ENCODE results near the gene ADTRP. TPM values are rescaled to one million over a fixed set of nuclear protein-coding genes. Genes with fewer than 3 reads are reported as not detected.
A peak's percentile ranks its signal among the peaks of the same experiment; 100 is the strongest.

The ADTRP gene, protein sequence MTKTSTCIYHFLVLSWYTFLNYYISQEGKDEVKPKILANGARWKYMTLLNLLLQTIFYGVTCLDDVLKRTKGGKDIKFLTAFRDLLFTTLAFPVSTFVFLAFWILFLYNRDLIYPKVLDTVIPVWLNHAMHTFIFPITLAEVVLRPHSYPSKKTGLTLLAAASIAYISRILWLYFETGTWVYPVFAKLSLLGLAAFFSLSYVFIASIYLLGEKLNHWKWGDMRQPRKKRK
- not detected in 2 replicates for total RNA-seq (2014; rRNA removed; shearing (Covaris generic))
- total RNA-seq (2022) = not detected in 2 replicates
- Bru-seq, nascent RNA = percentile 4 among the genes with signal in this experiment
- BruChase-seq, experiment 1, labeled RNA remaining after a 6-hour chase = percentile 7 among the genes with signal in this experiment
- BruChase-seq, experiment 2, labeled RNA remaining after a 2-hour chase = percentile 7 among the genes with signal in this experiment
- long read RNA-seq = 0 reads

DNA sequence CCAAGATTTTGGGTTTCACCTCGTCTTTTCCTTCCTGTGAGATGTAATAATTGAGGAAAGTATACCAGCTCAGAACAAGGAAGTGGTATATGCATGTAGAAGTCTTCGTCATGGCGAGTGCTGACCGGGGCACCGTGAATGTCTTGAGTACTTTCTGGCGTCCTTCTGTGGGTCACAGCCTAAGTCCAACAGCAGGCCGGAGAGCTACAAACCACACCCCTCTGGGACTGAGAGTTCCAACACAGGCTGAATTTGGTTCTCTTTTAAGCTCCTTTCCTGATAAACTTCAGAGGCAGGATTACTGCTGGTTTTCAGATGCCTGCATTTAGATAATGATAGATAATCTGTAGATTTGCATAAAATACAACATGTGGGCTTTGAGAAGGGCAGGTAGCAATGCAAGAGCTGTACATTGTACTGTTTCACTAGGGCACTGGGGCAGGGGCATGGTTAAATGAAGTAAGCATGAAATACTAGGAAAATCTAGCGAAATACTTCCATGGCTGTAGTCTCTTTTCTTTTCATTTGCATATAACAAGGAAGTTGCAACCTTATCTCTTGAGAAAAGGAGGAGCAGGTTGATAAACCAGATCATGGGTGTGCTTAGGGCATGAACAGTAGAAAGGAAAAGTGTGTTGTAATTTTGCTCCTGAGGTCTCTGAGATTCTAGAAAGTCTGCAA, at the start of gene ADTRP:
Gene ADTRP, minus strand, starts transcription at position 156 of the 681 bp plus-strand sequence. Its CDS starts 44 bp downstream, at position 112.
- intact Hi-C loops (cut with micrococcal nuclease; ENCODE audit: unreplicated experiment) = no loop called here
- H3K4me2 ChIP-seq (ENCODE audit: low read length) = no peak within 1 kb of the TSS
- H3K27ac ChIP-seq (ENCODE audit: low read depth, low read length, poor library complexity, severe bottlenecking) = no peak within 1 kb of the TSS
- no peaks in the 10 kb centered on the region for H3K36me3 ChIP-seq (ENCODE audit: insufficient read depth, low read length)
- POLR2A ChIA-PET = no interaction called here
- no peaks in the 10 kb centered on the region for H3K9me2 ChIP-seq (ENCODE audit: insufficient read depth, low read length)
- H3K9me3 ChIP-seq (ENCODE audit: low read length) = no peaks in the 10 kb centered on the region
- no peaks in the 10 kb centered on the region for H3K4me1 ChIP-seq (ENCODE audit: insufficient read depth, low read length, poor library complexity, severe bottlenecking)
- no peaks in the 10 kb centered on the region for H4K20me1 ChIP-seq (ENCODE audit: insufficient read depth, low read length)
- TF ChIP-seq, protein P1, sequence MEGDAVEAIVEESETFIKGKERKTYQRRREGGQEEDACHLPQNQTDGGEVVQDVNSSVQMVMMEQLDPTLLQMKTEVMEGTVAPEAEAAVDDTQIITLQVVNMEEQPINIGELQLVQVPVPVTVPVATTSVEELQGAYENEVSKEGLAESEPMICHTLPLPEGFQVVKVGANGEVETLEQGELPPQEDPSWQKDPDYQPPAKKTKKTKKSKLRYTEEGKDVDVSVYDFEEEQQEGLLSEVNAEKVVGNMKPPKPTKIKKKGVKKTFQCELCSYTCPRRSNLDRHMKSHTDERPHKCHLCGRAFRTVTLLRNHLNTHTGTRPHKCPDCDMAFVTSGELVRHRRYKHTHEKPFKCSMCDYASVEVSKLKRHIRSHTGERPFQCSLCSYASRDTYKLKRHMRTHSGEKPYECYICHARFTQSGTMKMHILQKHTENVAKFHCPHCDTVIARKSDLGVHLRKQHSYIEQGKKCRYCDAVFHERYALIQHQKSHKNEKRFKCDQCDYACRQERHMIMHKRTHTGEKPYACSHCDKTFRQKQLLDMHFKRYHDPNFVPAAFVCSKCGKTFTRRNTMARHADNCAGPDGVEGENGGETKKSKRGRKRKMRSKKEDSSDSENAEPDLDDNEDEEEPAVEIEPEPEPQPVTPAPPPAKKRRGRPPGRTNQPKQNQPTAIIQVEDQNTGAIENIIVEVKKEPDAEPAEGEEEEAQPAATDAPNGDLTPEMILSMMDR (conservative IDR thresholded peaks at IDR 0.05; ENCODE audit: low read length) = no peak
- no peak for TF ChIP-seq EZH2phosphoT487 (IDR thresholded peaks at IDR 0.05; ENCODE audit: borderline replicate concordance, low read depth, low read length)
- H3K79me2 ChIP-seq (ENCODE audit: insufficient read depth, low read depth, low read length) = no peaks in the 10 kb centered on the region
- BruUV-seq (replicated peaks) = no TSS peak
- no peak for DNase-seq (ENCODE audit: low spot score)
- H2AFZ ChIP-seq (ENCODE audit: low read length) = no peak within 1 kb of the TSS
- CTCF ChIA-PET (ENCODE audit: unreplicated experiment) = interaction anchor here (0.9 kb wide), 1 partner anchor 136 kb away, joined by 3 read pairs; no protein-coding TSS in a partner anchor
- H3K4me3 ChIP-seq (ENCODE audit: low read depth, low read length, poor library complexity, severe bottlenecking) = no peak within 1 kb of the TSS

DNA sequence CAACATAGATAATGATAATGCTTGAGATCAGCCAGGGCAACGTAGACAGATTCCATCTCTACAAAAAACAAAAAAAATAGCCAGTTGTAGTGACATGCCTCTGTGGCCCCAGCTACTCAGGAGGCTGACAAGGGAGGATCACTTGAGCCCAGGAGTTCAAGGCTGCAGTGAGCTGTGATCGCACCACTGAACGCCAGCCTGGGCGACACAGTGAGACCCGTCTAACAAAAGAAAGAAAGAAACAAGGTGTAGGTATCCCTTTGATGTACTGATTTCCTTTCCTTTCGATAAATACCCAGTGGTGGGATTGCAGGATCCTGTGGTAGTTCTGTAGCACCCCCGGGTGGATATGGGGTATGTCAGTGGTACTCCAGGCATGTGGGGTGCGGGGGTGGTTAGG, 48.2 kb upstream of the ADTRP start:
- Histone ChIP-seq H4K20me1 (ENCODE audit: insufficient read depth, low read length) (no peaks in the 10 kb centered on the region), H3K36me3 (ENCODE audit: insufficient read depth, low read length) (no peaks in the 10 kb centered on the region), H3K9me2 (ENCODE audit: insufficient read depth, low read length) (no peaks in the 10 kb centered on the region), H3K4me3 (ENCODE audit: low read depth, low read length, poor library complexity, severe bottlenecking) (no peak overlapping the region), H3K79me2 (ENCODE audit: insufficient read depth, low read depth, low read length) (no peaks in the 10 kb centered on the region), H3K4me2 (ENCODE audit: low read length) (no peak overlapping the region), H3K27ac (ENCODE audit: low read depth, low read length, poor library complexity, severe bottlenecking) (no peak overlapping the region), H3K4me1 (ENCODE audit: insufficient read depth, low read length, poor library complexity, severe bottlenecking) (peaks cover 11% of the 10 kb centered on the region), H3K9me3 (ENCODE audit: low read length) (no peaks in the 10 kb centered on the region), H2AFZ (ENCODE audit: low read length) (no peak overlapping the region)
- no TSS peak for BruUV-seq (replicated peaks)
- TF ChIP-seq EZH2phosphoT487 (IDR thresholded peaks at IDR 0.05; ENCODE audit: borderline replicate concordance, low read depth, low read length) = no peak
- TF ChIP-seq, protein P1 (conservative IDR thresholded peaks at IDR 0.05; ENCODE audit: low read length) = no peak
- ChIA-PET CTCF (ENCODE audit: unreplicated experiment) (no interaction called here), POLR2A (interaction anchor here (0.6 kb wide), 1 partner anchor 500 kb away, joined by 3 read pairs; no protein-coding TSS in a partner anchor)
- intact Hi-C loops (cut with micrococcal nuclease; ENCODE audit: unreplicated experiment) = no loop called here
- DNase-seq (ENCODE audit: low spot score) = no peak

Data from OCI-LY7 (cell line).